Skeletal muscle satellite cell (primary cell): ENCODE results near the gene RASGRP4.

ENCODE experiments used
- H3K27me3 ChIP-seq: 2 replicates; pipeline ENCODE4 v1.7.0; 2013; ENCODE audit warnings: low read length; ENCODE audit not compliant: control insufficient read depth, insufficient read depth
- H3K36me3 ChIP-seq: 2 replicates; pipeline ENCODE4 v1.7.0; 2013; ENCODE audit warnings: mild to moderate bottlenecking, control low read depth, low read length; ENCODE audit not compliant: insufficient read depth
- H3K4me1 ChIP-seq: 2 replicates; pipeline ENCODE4 v1.7.0; 2013; ENCODE audit warnings: low read length; ENCODE audit not compliant: control insufficient read depth, insufficient read depth
- H3K4me2 ChIP-seq: 2 replicates; pipeline ENCODE4 v1.7.0; 2013; ENCODE audit warnings: mild to moderate bottlenecking, low read length
- H3K4me3 ChIP-seq: 2 replicates; pipeline ENCODE4 v1.7.0; 2013; ENCODE audit warnings: low read length
- H3K9ac ChIP-seq: 2 replicates; pipeline ENCODE4 v1.7.0; 2013; ENCODE audit warnings: mild to moderate bottlenecking, low read depth, low read length, moderate library complexity
- H3K9me3 ChIP-seq: replicated peaks from 2 replicates; pipeline ENCODE4 v1.7.0; 2013; ENCODE audit warnings: mild to moderate bottlenecking, control low read depth, low read length

The RASGRP4 gene

DNA sequence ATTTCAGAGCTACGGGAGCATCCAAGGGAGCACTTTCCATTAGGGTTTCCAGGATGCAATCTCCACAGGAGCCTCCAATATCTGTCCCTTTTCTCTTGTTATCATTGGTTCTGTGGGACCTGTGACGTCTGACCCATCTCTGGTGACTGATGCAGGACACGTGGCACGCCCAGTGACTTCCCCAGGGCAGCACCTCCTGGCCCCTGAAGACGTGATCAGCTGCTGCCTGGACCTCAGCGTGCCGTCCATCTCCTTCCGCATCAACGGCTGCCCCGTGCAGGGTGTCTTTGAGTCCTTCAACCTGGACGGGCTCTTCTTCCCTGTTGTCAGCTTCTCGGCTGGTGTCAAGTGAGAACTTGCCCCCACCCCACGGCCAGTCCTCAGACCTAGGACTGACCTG lies 33.0 kb upstream of the RASGRP4 start:
- no peaks in the 10 kb centered on the region for H3K27me3 ChIP-seq
- no peaks in the 10 kb centered on the region for H3K36me3 ChIP-seq
- H3K4me2 ChIP-seq, result no peak overlapping the region
- no peaks in the 10 kb centered on the region for H3K4me1 ChIP-seq
- H3K9ac ChIP-seq, result no peak overlapping the region
- H3K4me3 ChIP-seq, result no peak overlapping the region
- H3K9me3 ChIP-seq, result no peaks in the 10 kb centered on the region

DNA sequence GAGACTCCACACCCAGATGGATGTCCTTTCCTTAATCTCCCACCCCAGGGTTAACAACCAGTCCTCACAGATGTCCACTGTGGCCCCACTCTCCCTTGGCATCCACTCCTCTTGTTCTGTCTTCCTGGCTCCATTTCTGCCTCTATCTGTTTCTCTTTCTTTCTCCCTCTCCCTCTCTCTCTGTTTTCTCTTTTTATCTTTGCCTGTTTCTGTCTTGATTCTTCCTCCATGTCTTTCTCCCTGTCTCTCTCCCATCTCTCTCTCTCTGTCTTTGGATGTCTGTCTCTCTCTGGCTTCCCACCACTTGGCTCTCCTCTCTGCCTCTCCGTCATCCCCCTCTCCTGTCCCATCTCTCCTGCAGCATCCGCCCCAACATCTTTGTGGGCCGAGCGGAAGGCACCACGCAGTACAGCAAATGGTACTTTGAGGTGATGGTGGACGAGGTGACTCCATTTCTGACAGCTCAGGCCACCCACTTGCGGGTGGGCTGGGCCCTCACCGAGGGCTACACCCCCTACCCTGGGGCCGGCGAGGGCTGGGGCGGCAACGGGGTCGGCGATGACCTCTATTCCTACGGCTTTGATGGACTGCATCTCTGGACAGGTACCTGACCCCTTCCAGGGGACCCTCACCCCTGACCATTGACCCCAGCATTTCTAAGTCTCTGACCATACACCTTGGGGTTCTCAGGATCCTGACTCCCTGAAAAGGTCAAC lies 31.8 kb upstream of the RASGRP4 start:
- H3K9ac ChIP-seq, result no peak overlapping the region

GRCh38 chr19:38457202-38457601 lies 31.2 kb upstream of the RASGRP4 start:
- Histone ChIP-seq H3K9ac (no peak overlapping the region), H3K9me3 (no peaks in the 10 kb centered on the region), H3K4me3 (no peak overlapping the region), H3K4me2 (no peak overlapping the region), H3K27me3 (no peaks in the 10 kb centered on the region), H3K36me3 (no peaks in the 10 kb centered on the region), H3K4me1 (no peaks in the 10 kb centered on the region)

More for the DNA sequence above, 31.8 kb upstream of the RASGRP4 start:
- Histone ChIP-seq H3K4me1 (no peaks in the 10 kb centered on the region), H3K27me3 (no peaks in the 10 kb centered on the region), H3K9me3 (no peaks in the 10 kb centered on the region), H3K4me3 (no peak overlapping the region), H3K36me3 (no peaks in the 10 kb centered on the region), H3K4me2 (no peak overlapping the region)

- Histone ChIP-seq H3K36me3 (no peaks in the 10 kb centered on the region), H3K9ac (no peak overlapping the region), H3K4me3 (no peak overlapping the region), H3K9me3 (no peaks in the 10 kb centered on the region), H3K4me1 (no peaks in the 10 kb centered on the region), H3K4me2 (no peak overlapping the region), H3K27me3 (no peaks in the 10 kb centered on the region)
These were observed 29.0 kb upstream of the RASGRP4 start for GRCh38 chr19:38455031-38455430.

GRCh38 chr19:38453596-38453995 lies 27.6 kb upstream of the RASGRP4 start:
- Histone ChIP-seq H3K4me2 (no peak overlapping the region), H3K4me3 (no peak overlapping the region), H3K9me3 (no peaks in the 10 kb centered on the region), H3K4me1 (no peaks in the 10 kb centered on the region), H3K9ac (no peak overlapping the region), H3K36me3 (no peaks in the 10 kb centered on the region), H3K27me3 (no peaks in the 10 kb centered on the region)

DNA sequence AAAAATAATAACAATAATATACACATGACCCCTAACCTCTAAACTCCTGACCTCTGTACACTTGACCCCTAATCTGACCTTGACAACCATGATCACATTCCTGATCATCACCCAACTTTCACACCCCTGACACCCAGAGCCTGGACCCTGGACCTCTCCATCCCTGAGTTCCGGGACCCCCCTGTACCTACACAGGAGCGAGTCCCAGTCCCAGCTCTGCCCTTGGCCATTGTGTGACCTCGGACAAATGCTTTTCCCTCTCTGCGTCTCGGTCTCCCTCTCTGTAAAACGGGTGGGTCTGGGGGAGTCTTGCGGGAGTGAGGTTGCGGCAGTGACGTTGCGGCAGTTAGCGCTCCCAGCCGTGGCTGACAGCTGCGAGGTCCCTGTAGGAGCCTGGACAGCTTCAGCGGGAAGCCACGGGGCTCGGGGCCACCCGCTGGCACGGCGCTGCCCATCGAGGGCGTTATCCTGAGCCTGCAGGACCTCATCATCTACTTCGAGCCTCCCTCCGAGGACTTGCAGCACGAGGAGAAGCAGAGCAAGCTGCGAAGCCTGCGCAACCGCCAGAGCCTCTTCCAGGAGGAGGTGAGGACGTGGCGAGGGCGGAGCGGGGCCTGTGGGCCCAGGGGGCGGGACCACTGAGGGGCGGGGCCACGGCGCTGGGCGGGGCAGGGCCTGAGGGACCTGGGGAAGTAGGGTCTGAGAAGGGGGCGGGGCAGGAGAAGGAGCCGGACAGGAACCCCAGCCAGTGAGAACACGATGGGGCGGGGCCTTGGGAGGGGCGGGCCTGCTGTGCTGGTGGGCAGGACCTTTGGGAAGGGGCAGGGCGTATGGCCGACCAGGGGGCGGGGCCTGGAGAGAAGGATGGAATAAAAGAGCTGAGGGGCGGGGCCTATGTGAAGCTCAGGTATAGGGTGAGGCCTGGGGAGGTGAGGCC lies 26.7 kb upstream of the RASGRP4 start:
- H3K4me1 ChIP-seq, result no peaks in the 10 kb centered on the region
- H3K4me2 ChIP-seq, result no peak overlapping the region
- H3K4me3 ChIP-seq, result no peak overlapping the region
- H3K9ac ChIP-seq, result no peak overlapping the region
- no peaks in the 10 kb centered on the region for H3K36me3 ChIP-seq
- H3K9me3 ChIP-seq, result no peaks in the 10 kb centered on the region
- no peaks in the 10 kb centered on the region for H3K27me3 ChIP-seq

GRCh38 chr19:38451629-38452028 lies 25.6 kb upstream of the RASGRP4 start:
- H3K9me3 ChIP-seq, result no peaks in the 10 kb centered on the region
- no peak overlapping the region for H3K4me2 ChIP-seq
- no peak overlapping the region for H3K4me3 ChIP-seq
- no peak overlapping the region for H3K9ac ChIP-seq
- no peaks in the 10 kb centered on the region for H3K36me3 ChIP-seq
- no peaks in the 10 kb centered on the region for H3K27me3 ChIP-seq
- no peaks in the 10 kb centered on the region for H3K4me1 ChIP-seq

GRCh38 chr19:38451036-38451435 lies 25.0 kb upstream of the RASGRP4 start:
- Histone ChIP-seq H3K27me3 (no peaks in the 10 kb centered on the region), H3K4me3 (no peak overlapping the region), H3K36me3 (no peaks in the 10 kb centered on the region), H3K9me3 (no peaks in the 10 kb centered on the region), H3K4me1 (no peaks in the 10 kb centered on the region), H3K9ac (no peak overlapping the region), H3K4me2 (no peak overlapping the region)

DNA sequence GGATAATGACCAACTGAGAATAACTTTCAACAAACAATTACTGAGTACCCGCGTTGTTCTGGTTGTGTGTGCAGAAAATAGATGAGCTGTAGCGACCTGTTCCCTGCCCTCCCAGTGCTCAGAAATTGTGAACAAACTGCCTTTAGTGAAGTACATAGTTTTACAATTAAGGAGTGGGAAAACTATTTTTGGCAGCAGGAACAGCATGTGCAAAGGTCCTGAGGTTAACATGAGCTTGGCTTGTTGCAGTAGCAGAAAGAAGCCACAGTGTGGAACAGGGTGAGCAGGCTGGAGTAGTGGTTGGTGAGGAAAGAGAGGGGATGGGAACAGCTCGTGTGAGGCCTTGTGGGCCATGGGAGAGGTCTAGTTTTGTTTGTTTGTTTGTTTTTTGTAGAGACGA lies 23.5 kb upstream of the RASGRP4 start:
- Histone ChIP-seq H3K9me3 (no peaks in the 10 kb centered on the region), H3K4me1 (no peaks in the 10 kb centered on the region), H3K27me3 (no peaks in the 10 kb centered on the region), H3K9ac (no peak overlapping the region), H3K4me3 (no peak overlapping the region), H3K36me3 (no peaks in the 10 kb centered on the region), H3K4me2 (no peak overlapping the region)

GRCh38 chr19:38448225-38448624 lies 22.2 kb upstream of the RASGRP4 start:
- H3K9ac ChIP-seq, result no peak overlapping the region
- no peaks in the 10 kb centered on the region for H3K9me3 ChIP-seq
- H3K36me3 ChIP-seq, result no peaks in the 10 kb centered on the region
- H3K4me1 ChIP-seq, result no peaks in the 10 kb centered on the region
- no peak overlapping the region for H3K4me2 ChIP-seq
- peaks cover 3% of the 10 kb centered on the region for H3K27me3 ChIP-seq
- H3K4me3 ChIP-seq, result no peak overlapping the region

GRCh38 chr19:38445362-38445761 lies 19.3 kb upstream of the RASGRP4 start:
- Histone ChIP-seq H3K9me3 (no peaks in the 10 kb centered on the region), H3K36me3 (no peaks in the 10 kb centered on the region), H3K4me1 (no peaks in the 10 kb centered on the region), H3K9ac (no peak overlapping the region), H3K27me3 (peaks cover 3% of the 10 kb centered on the region), H3K4me3 (no peak overlapping the region), H3K4me2 (no peak overlapping the region)
